ENCODE measurements around the gene NUP214.
"Not testable (repeated sequence)": the region's sequence is repeated elsewhere in the genome, so short reads cannot be mapped to it uniquely, and the experiment has no call there.

NUP214 gene

DNA sequence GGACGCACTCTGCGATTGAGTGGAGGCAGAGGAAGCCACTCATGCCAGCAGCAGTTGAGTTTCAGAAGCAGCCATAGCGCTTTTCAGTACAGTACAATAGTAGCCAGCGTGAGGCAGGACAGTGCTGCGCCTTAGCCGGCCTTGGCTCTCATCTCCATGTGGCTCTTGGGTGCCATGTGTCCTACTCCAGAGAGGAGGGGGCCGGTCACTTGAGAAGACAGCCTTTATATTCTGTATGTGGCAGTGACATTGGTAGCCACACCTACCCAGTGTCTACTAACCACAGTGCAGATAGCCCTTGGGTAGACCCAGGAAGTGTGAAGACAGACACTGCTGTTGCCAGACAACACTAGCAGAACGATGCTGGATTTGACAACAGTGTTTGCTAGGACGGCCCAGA lies 108.6 kb downstream of the NUP214 start:
- DNase-seq (ENCODE audit: low read depth, low spot score): no peak

DNA sequence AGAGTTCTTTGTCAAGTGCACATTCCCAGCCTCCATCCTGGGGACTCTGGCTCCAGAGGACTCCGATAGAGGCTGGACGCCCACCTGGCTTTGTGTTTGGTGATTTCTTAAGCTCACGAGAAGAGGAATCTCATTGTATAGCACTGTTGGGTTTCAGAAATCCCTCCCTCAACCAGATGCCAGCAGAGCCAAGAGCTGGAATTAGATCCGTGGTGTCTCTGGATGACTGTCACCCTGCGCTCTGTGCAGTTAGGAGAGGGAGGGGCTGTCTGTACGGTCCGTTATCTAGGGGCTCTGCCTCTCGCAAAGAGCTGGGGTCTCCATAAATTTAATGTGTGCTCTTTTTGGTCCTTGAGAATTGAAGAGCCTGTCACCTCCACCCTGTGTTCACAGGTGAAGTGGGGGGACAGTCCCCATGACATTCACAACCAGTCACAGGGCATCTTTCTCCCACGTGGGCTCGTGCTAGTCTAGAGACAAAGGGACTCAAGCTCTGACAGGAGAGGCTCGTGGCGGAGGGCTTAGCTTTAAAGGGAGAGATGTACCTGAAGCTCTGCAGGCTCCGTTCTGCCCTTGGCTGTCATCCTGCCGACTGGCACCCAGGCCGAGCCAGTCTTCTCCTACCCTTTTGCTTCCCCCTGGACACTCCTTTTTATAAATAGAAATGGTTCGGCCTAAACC lies 109.6 kb downstream of the NUP214 start:
- DNase-seq (ENCODE audit: low read depth, low spot score): no peak

DNA sequence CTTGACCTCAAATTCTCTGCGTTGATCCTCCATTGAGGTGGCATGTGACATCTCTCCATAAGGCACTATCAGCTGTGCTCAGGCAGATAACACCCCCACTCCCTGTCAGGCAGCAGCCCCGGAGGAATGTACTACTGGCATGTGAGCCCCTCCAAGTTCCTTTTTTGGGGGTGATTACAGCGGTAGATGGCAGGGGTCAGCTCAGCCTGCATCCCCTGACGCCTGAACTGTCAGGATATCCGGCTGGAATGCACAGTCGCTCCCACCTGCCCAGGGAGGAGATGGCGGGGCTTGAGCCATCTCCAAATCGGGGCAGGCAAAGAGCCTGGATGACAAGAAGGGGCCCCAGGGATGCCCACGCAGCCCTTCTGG lies 110.1 kb downstream of the NUP214 start:
- DNase-seq (ENCODE audit: low read depth, low spot score): no peak

DNA sequence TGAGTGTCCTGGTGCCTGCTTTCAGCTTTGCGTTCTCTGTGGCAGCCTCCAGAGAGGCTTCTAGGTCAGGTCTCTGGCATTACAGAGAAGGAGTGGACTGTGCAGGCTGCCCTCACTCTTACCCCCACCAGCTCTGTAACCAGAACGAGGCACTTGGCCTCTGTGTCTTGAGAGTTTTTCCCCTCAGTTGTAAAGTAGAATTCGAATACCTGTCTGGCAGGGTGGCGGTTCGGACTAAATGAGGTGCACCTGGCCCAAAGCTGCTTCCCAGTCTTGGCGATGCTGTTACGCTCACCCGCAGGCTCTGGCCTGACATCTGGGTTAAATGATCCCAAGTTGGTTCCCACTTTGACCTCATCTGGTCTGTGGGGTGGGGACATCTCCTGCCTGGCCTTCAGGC lies 110.8 kb downstream of the NUP214 start:
- no peak for DNase-seq (ENCODE audit: low read depth, low spot score)

DNA sequence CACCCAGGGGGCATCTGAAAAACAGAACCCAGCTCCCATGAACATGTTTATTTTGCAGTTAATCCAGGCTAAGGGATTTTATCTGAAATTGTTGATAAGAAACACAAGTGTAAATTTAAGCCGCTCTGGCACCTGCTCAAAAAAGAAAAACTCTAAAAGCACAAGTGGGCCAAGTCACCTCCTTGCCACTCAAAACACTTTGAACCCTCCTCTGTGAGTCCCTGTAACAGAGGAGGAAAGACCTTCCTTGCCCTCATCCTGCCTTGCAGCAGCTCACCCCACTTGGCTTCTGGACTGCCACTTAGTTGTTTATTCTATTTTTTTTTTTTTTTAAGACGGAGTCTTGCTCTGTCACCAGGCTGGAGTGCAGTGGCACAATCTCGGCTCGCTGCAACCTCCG lies 111.4 kb downstream of the NUP214 start:
- no peak for DNase-seq (ENCODE audit: low read depth, low spot score)

DNA sequence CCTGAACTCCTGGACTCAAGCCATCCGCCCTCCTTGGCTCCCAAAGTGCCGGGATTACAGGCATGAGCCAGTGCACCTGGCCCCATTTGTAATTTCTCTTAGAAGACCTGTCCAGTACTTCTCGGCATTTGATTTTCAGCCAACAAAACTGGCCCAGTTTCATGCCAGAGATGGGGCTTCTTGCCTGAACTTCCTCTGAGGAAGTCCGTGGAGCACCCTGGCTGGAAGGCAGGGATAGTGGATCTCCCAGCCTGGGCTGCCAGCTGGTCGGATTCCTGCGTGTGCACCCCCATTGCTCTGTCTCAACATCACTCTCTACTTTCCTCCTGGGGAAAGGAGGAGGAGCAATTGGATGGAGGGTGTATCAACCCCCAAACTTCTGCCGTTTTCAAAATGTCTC lies 111.9 kb downstream of the NUP214 start:
- no peak for DNase-seq (ENCODE audit: low read depth, low spot score)

DNA sequence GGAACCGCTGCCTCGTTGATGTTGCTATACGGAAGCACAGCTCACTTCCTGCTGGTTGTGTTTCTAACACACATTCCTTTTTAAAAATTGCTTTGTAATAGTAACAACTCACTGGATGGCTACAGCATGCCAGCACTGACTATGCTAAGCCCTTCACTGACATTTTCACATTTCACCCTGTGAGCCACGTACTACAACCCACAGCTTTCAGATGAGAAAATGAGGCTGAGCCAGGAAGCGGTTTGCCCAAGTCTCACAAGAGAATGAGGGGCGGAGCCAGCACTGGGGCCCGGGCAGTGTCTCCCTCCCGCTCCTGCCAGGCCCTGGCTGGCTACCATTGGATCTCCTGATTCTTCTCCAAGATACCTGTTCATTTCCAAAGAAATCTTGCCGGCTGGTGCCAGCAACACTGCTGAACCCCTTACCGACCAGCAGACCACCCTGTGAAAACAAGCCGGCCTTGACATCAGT lies 112.6 kb downstream of the NUP214 start:
- DNase-seq (ENCODE audit: low read depth, low spot score): peak; percentile 63

DNA sequence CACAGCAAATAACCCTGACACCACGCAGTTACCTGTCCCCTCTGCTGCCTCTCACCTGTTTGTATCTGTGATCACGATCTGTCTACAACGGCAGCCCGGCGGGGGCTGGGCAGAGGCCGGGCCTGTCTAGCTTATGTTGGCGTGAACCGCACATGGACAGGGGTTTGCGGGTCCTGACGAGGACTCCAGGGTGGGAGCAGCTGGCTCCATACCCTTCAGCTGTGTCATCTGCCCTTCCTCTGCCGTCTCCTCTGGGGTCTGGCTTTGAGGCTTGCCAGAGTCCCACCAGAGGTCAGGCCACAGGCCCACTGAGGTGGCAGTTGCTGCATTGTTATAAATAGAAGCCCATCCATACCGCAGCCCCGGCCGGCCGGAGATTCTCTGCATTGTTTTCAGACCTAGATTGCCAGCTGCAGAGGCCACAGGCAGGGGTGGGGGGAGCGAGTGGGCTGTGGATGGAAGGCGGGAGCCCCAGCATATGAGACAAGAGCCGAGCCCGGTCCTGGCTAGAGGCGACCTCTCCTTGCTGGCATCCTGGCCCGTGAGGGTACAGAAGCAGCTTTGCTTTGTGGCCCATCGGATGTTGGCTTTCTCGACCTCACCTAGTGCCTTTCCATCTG lies 113.1 kb downstream of the NUP214 start:
- peak; percentile 66 for DNase-seq (ENCODE audit: low read depth, low spot score)

DNA sequence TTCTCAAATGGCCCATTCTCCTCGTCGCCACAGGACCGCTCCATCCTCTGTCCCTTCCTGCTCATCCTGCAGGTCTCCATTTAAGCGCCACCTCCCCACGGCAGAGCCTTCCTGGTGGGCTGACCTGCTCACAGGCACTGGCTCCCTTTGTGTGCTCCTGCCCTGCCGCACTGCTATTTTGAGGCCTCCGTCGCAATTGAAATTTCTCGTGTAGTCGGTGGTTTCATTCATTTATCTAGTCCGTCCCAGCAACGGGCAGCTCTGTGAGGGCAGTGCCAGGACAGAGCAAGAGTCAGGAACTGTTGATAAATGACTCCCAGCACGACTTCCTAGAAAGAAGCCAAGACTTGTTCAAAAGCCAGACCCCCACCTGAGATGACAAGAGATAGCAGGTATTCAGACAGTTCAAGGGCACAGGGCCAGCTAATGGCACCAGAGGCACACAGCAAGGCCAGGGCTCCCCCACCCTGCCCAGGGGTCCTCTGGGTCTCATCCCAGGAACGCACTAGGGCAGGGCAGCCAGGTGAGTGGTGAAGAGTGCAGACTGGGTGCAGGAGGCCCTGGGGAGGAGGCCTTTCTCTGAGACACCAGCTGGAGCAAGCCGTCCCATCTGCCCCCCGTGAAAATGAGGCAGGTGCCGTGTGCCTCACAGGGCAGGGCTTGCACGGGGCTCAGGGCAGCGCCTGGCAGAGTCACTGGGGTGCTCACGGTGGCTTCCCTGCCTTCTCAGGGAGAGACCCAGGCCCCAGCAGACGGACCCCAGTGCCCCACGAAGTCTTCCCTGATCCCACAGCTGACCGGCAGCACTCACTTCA lies 114.0 kb downstream of the NUP214 start:
- DNase-seq (ENCODE audit: low read depth, low spot score): no peak

DNA sequence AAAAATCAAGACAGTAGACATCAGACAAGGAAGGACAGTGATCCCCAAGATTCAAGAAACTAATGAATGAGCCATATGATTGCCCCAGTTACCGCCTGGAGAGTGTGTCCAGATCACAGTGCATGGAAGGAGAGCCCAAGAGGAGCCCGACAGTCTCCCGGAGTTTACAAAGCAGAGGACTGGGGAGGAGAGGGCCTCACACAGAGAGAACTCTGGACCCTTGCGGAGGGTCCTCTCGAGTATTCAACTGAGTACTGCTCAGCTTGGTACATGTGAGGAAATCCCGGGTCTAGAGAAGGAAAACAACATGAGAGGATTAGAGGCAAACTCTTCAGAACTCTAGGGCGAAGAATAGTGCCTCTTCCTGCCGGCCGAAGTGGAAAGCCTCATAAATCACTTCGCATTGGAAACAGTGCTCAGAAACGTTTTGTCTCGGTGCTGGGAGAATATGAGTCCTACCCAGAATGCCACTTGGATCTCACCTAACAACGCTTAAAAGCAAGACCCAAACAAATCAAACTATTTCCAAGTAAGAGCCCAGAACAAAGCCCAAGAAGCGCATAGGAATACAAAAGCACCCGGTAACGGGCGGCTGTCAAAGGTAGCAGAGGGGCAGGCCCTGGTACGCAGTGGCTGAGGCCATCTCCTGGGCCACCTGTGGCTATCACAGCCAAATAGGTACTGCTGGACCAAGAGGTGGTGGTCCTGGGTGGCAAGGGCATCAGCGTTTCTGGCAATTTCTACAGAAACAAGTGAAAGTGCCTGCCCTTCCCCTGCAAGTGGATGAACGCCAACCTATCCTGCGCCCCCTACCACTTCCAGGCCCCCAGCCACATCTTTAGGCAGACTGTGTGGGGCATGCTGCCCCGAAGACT lies 114.9 kb downstream of the NUP214 start:
- DNase-seq (ENCODE audit: low read depth, low spot score): no peak

DNA sequence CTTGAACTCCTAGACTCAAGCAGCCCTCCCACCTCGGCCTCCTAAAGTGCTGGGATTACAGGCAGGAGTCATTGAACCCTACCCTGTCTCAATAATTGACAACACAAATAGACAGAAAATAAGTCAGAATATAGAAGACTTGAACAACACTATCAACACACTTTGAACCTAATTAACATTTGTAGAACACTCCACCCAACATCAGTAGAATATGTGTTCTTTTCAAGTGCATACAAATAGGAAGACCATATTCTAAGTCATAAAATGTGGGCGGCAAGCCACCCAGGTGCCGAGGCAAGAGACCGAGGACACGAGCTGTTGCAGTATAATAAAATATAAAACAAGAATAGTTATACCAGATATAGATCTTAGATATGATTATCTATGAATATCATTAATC lies 118.9 kb downstream of the NUP214 start:
- not testable (repeated sequence) for DNase-seq (ENCODE audit: low read depth, low spot score)

DNA sequence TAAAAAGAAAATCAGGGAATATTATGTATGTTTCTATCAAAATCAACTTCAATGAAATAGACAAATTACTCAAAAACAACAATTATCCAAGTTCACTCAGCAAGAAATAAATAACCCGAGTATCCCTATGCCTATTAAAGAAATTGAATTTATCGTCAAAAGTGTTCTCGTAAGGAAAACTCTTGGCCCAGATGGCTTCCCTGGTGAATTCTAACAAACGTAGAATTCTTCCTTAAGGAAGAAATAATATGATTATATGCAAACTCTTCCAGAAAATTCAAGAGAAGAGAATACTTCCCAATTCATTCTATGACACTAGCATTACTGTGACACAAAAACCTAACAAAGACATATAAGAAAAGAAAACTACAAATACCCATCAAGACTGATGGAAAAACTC lies 121.2 kb downstream of the NUP214 start:
- no peak for DNase-seq (ENCODE audit: low read depth, low spot score)

DNA sequence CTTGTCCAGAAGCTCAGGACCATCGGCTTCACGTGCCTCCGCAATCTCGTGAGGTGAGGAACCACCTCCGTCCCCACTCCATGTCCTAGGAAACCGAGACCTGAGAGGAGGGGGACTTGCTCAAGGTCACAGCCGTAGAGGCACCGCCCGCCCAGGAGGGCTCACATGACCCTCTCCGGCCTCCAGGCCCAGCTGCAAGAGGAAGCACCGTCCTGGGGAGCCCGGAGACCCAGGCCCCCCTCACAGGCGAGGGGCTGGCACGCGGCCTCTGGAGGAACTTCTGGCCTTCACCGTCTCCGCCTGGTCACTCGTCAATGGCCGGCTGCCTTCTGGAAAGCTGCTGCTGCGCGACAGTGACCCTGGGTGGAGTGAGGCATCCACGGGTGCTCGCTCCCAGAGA lies 126.7 kb downstream of the NUP214 start:
- DNase-seq (ENCODE audit: low read depth, low spot score): no peak

DNA sequence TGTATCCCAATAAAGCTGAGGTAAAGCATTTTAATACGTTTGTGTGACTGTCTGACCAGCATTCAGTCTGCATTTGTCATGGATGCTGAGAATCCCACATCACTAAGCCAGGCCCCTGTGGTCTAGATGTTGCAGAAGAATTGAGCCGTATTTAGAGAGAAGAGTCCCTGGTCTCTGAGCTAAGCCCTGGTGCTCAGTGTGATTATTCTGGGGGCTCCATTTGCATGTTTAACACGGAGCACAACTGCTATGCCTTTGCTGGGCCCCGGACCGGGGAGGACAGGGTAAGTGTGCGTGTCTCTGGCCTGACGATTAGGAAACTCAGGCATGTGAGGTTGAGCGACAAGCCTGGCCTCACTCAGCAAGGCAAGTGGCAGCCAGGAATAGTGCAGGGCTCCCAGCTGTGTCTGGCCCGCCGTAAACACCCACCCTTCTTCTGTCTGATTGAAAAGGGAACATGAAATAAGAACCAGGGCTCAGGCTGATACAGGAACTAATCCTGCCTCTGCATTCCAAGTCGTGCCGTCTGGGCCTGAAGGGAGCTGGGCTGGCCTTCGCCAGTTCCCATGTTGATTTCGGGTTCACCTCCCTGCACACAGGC lies 128.6 kb downstream of the NUP214 start:
- DNase-seq (ENCODE audit: low read depth, low spot score): peak; percentile 71

DNA sequence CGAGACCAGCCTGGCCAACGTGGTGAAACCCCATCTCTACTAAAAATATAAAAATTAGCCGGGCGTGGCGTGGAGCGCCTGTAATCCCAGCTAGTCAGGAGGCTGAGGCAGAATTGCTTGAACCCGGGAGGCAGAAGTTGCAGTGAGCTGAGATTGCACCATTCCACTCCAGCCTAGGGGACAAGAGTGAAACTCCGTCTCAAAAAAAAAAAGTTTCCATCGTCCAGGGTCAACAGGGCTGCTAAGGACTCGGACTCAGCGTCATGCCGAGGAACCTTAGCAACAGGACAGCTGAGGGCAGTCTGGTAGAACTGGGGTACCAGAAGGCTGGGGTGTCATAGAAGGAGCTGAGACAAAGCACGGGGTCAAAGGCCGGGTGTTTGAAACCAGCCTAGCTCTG lies 129.2 kb downstream of the NUP214 start:
- DNase-seq (ENCODE audit: low read depth, low spot score): no peak

DNA sequence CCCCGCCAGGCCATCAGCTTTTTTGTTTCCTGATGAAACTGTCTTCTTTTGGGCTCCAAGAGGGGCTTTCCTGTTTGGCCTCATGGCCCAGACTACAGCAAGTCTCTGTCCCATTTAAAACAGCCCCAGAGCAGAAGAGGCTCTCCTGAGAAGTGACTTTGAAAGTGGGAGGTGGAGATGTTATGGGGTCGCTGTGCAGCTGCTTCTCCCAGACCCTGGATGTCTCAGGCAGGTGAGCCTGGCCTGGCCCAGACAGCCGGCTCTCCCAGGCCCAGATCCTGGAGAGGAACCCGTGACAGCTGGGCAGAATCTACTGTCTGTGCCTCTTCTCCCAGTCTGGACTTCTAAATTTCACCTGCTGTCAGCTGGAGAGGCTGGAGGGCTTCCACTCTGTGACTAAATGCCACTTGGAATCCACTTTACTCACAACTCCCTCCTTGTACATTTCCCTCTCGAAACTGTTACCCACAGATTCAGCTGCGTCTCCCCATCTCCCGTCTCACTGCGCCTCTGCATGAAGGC lies 130.4 kb downstream of the NUP214 start:
- DNase-seq (ENCODE audit: low read depth, low spot score): no peak

DNA sequence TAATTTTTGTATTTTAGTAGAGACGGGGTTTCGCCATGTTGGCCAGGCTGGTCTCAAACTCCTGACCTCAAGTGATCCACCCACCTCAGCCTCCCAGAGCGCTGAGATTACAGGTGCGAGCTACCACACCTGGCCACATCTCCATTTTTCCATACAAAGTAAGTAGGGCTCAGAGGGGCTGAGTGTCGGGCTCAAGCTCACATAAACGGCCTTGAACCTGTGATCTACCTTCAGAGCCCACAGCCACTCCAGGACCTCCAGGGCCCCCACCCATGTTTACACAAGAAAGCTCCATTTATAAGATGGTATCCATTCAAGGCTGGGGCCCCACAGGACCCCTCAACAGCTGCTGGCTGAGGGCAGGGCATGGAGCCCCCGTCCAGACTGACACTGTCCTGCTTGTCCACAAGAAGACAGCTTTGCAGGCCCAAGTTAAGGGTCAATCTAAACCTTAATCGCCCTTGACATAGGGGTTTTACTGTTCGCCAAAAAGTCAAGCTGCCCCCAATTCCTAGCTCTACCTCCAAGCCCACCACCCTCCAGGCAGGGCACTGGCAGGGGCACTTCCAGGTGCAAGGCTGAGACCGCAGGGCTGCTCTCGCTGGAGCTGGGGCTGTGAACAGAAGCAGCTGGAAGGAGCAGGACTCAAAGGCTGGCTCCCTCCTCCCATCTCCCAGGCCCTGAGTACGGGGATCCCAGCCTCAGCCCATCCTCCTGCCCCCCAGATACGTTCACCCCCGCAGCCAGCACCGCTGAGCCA lies 132.1 kb downstream of the NUP214 start:
- DNase-seq (ENCODE audit: low read depth, low spot score): no peak

DNA sequence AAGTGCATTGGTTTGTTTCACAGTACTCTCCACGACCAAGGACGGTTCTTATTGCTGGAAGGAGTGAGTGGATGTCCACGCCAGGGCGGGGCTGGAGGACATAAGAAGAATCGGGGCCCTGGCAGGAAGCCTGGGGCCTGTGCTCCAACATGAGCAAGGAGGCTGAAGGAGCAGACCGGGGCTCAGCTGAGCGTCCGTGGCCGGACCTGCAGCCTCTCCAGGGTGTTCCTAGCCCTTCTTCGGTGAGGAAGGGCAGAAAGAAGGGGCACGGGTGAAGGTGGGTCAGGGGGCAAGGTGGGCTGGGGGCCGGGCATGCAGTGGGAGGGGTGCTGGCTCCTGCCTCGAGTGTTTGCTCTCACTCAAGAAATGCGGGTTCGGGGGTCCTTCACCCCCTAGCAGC lies 132.8 kb downstream of the NUP214 start:
- no peak for DNase-seq (ENCODE audit: low read depth, low spot score)

DNA sequence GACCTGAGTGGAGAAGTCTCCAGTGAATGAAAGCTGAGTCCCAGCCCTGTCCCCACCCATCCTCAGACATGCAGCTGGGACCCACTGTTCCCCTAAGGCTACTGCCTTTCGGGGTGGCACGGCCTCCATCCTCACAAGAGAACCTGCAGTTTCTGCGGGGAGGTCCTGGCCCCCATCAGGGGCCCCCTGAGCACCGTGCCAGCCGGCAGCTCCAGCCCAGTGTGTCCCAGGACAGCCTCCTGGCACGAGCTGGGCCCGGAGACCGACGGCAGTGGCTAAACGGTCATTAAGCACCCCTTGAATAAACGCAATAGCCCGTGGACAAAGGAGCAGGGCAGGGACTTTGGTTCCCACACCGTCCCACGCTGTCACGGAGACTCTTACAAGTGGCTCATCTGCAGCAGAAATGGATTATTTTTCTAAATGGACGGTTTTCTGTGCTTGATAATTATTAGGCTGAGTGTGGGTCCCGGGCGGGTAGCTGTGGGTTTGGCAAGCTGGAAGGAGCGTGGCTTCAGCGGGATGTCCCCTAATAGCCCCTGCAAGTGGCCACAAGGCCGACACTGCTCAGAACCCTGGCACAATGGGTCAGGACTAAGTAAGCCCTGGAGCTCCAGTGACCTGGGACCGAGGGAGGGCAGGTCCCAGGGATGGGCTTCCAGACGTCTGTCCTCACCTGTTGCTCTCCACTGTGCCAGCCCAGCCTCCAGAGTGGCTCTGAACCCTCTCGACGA lies 133.5 kb downstream of the NUP214 start:
- DNase-seq (ENCODE audit: low read depth, low spot score): no peak

DNA sequence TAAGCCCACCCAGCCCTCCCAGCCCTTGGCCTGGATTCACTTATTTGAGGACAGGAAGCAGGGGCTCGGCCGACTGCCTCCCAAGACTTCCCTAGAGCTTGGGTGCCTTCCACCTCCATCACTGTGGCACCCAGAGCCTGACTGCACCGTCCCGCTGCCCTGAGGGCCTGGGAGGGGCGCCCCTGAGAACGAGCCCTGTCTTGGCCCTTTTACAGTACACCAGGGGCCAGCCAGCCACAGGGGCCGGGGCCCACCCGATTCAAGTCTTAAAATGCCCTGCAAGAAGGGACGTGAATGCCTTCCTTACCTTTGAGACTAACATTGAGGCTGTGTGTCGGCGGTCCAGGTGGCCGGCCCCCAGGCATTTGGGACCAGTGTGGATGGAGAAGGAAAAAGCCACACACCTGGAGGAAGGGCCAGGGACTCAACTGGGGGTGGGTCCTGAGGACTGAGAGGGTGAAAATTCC lies 134.1 kb downstream of the NUP214 start:
- no peak for DNase-seq (ENCODE audit: low read depth, low spot score)

Data from ELF-1 (cell line).